HepG2 (cell line): ENCODE results near the gene MMP10. TPM values are rescaled to one million over a fixed set of nuclear protein-coding genes. Genes with fewer than 3 reads are reported as not detected.
A peak's percentile ranks its signal among the peaks of the same experiment; 100 is the strongest.

Experiments used
- ELF1 ChIP-seq: sonication (generic); formaldehyde crosslinking; IDR thresholded peaks from 2 replicates; pipeline ENCODE4 v1.4.0; 2020; ENCODE audit warnings: missing genetic modification reagents
- FOXA1 ChIP-seq, 2 experiments: fragments of 450-650 bp in 1 of 2; sonication (generic) in 1 of 2; formaldehyde crosslinking in 1 of 2; IDR thresholded peaks; 2 replicates each; pipeline versions ENCODE4 v1.4.0 to v1.6.1; 2016 to 2020; ENCODE audit warnings: missing genetic modification reagents in 1 of 2
- FOXA3 ChIP-seq: IDR thresholded peaks from 2 replicates; pipeline ENCODE4 v1.6.1; 2016; ENCODE audit warnings: missing genetic modification reagents, missing compliant biosample characterization
- FOXK1 ChIP-seq: sonication (generic); formaldehyde crosslinking; IDR thresholded peaks from 2 replicates; pipeline ENCODE4 v1.4.0; 2020; ENCODE audit warnings: low read depth, missing genetic modification reagents, borderline replicate concordance
- GABPB1 ChIP-seq: IDR thresholded peaks from 2 replicates; pipeline ENCODE4 v1.6.1; 2016; ENCODE audit warnings: mild to moderate bottlenecking, missing genetic modification reagents, moderate library complexity, missing compliant biosample characterization
- HMGXB3 ChIP-seq: sonication (generic); formaldehyde crosslinking; IDR thresholded peaks from 2 replicates; pipeline ENCODE4 v1.4.0; 2020; ENCODE audit warnings: missing genetic modification reagents, borderline replicate concordance
- MNT ChIP-seq: fragments of 450-650 bp; IDR thresholded peaks from 2 replicates; pipeline ENCODE4 v1.6.1; 2016
- PRDM10 ChIP-seq: sonication (generic); formaldehyde crosslinking; IDR thresholded peaks from 2 replicates; pipeline ENCODE4 v1.4.0; 2020; ENCODE audit warnings: low read depth, missing genetic modification reagents
- SRSF1 ChIP-seq: fragments of 200-400 bp; formaldehyde crosslinking; optimal IDR thresholded peaks from 2 replicates; pipeline ENCODE3; 2017; ENCODE audit warnings: mild to moderate bottlenecking, low read depth, low read length, moderate library complexity
- TERF1 ChIP-seq: sonication (generic); formaldehyde crosslinking; IDR thresholded peaks from 2 replicates; pipeline ENCODE4 v1.8.0; 2022; ENCODE audit warnings: mild to moderate bottlenecking, missing genetic modification reagents, moderate library complexity
- polyA plus RNA-seq, 8 experiments: library from polyadenylated mRNA; depleted of rRNA in 3 of 8; stranded (reverse) in 7 of 8; unstranded in 1 of 8; fragments of >200 nt; fragmentation: Illumina TruSeq in 4 of 8; extraction: Trizol in 4 of 8; gene quantifications; 2 replicates each; pipeline versions ENCODE4 v1.2.1 to v1.2.3, GENCODE V29; 2011 to 2016; ENCODE audit warnings: low read depth in 4 of 8, missing spikeins in 1 of 8, mixed read lengths in 1 of 8; ENCODE audit not compliant: insufficient read depth in 1 of 8
- total RNA-seq, 5 experiments: library from RNA; depleted of rRNA; stranded (reverse); fragments of >200 nt; fragmentation: Illumina TruSeq; extraction: Trizol; gene quantifications; 2 replicates each; pipeline ENCODE4 v1.2.3, GENCODE V29; 2016; ENCODE audit warnings: low read depth in 1 of 5

The MMP10 gene
- total and polyA plus RNA-seq, 2 of the 13 experiments (the other 11 are each of a cell fraction or from before 2014, with no cell fraction given), result 0.03 TPM; not detected in 1

- 0 out of 2 replicates have a peak, but pooled peaks have one; percentile 18 for TF ChIP-seq FOXK1 (CRISPR knock-in tag)
- no peak for TF ChIP-seq SRSF1
- TF ChIP-seq TERF1 (CRISPR knock-in tag), result no peak
- no peak for TF ChIP-seq MNT
- TF ChIP-seq HMGXB3 (CRISPR knock-in tag), result no peak
- 0 out of 2 replicates have a peak, but pooled peaks have one; percentile 16 for TF ChIP-seq ELF1 (CRISPR knock-in tag)
- 0 out of 2 replicates have a peak, but pooled peaks have one; percentile 33 for TF ChIP-seq FOXA3
- 0 out of 2 replicates have a peak, but pooled peaks have one; percentile 16 for TF ChIP-seq GABPB1 (CRISPR knock-in tag)
- TF ChIP-seq FOXA1 (IDR thresholded peaks at IDR 0.05), result no peak
- peak; percentile 21; the same call in 1 of the 2 replicates for TF ChIP-seq FOXA1 (CRISPR knock-in tag; IDR thresholded peaks at IDR 0.05)
- no peak for TF ChIP-seq PRDM10 (CRISPR knock-in tag)
Observed at GRCh38 chr11:102819491-102819890, 39.1 kb upstream of the MMP10 start (continued).
